DOHH2 (cell line): Measurements from ENCODE around the gene CHRND.

Experiments used
- H3F3A ChIP-seq: fragments of 200-600 bp; sonication (generic), shearing (Covaris generic); 2 replicates; pipeline ENCODE4 v1.6.0; 2016; ENCODE audit warnings: antibody characterized with exemption, mild to moderate bottlenecking; ENCODE audit not compliant: control insufficient read depth, insufficient read depth
- H3K27ac ChIP-seq: fragments of 200-600 bp; sonication (generic); 2 replicates; pipeline ENCODE4 v1.5.1; 2014; ENCODE audit warnings: low read depth, mild to moderate bottlenecking, low read length, moderate library complexity
- H3K27me3 ChIP-seq: fragments of 200-600 bp; sonication (generic); 2 replicates; pipeline ENCODE4 v1.6.1; 2014; ENCODE audit warnings: mild to moderate bottlenecking, low read length, mixed read lengths; ENCODE audit not compliant: control insufficient read depth
- H3K36me3 ChIP-seq: fragments of 200-600 bp; sonication (generic); 2 replicates; pipeline ENCODE4 v1.6.1; 2014; ENCODE audit warnings: mild to moderate bottlenecking, low read length, moderate library complexity, mixed read lengths; ENCODE audit not compliant: control insufficient read depth
- H3K4me1 ChIP-seq: fragments of 200-600 bp; sonication (generic); 2 replicates; pipeline ENCODE4 v1.6.1; 2014; ENCODE audit warnings: mild to moderate bottlenecking, low read length, mixed read lengths; ENCODE audit not compliant: control insufficient read depth
- H3K4me2 ChIP-seq: fragments of 200-600 bp; sonication (generic); 2 replicates; pipeline ENCODE4 v1.6.0; 2014; ENCODE audit warnings: mild to moderate bottlenecking, low read length, moderate library complexity
- H3K4me3 ChIP-seq: fragments of 200-600 bp; sonication (generic); 2 replicates; pipeline ENCODE4 v1.5.1; 2014; ENCODE audit warnings: mild to moderate bottlenecking, low read length, mixed read lengths
- H3K79me2 ChIP-seq: fragments of 200-600 bp; sonication (generic); 2 replicates; pipeline ENCODE4 v1.6.1; 2014; ENCODE audit warnings: mild to moderate bottlenecking, low read length, mixed read lengths; ENCODE audit not compliant: control insufficient read depth
- H3K9me2 ChIP-seq: fragments of 200-600 bp; sonication (generic); replicated peaks from 2 replicates; pipeline ENCODE4 v1.6.1; 2014; ENCODE audit warnings: mild to moderate bottlenecking, low read length, mixed read lengths; ENCODE audit not compliant: control insufficient read depth
- H3K9me3 ChIP-seq: fragments of 200-600 bp; sonication (generic); 2 replicates; pipeline ENCODE4 v1.6.1; 2014; ENCODE audit warnings: antibody characterized with exemption, low read length, mixed read lengths; ENCODE audit not compliant: control insufficient read depth, insufficient read depth
- H4K20me1 ChIP-seq: fragments of 200-600 bp; sonication (generic); 2 replicates; pipeline ENCODE4 v1.6.0; 2014; ENCODE audit warnings: low read depth, mild to moderate bottlenecking, antibody characterized with exemption, low read length, moderate library complexity; ENCODE audit not compliant: control insufficient read depth, insufficient read depth
- EZH2phosphoT487 ChIP-seq: fragments of 200-600 bp; sonication (generic); IDR thresholded peaks from 2 replicates; pipeline ENCODE4 v1.6.1; 2017; ENCODE audit warnings: borderline replicate concordance, mild to moderate bottlenecking, antibody characterized with exemption, low read length, moderate library complexity, mixed read lengths
- TF ChIP-seq, protein P1 (sequence below): fragments of 200-600 bp; sonication (generic); IDR thresholded peaks from one replicate; pipeline ENCODE4 v1.5.1; 2014; ENCODE audit warnings: antibody characterized with exemption, mild to moderate bottlenecking, low read depth, low read length; ENCODE audit not compliant: poor library complexity, severe bottlenecking

CHRND gene

DNA sequence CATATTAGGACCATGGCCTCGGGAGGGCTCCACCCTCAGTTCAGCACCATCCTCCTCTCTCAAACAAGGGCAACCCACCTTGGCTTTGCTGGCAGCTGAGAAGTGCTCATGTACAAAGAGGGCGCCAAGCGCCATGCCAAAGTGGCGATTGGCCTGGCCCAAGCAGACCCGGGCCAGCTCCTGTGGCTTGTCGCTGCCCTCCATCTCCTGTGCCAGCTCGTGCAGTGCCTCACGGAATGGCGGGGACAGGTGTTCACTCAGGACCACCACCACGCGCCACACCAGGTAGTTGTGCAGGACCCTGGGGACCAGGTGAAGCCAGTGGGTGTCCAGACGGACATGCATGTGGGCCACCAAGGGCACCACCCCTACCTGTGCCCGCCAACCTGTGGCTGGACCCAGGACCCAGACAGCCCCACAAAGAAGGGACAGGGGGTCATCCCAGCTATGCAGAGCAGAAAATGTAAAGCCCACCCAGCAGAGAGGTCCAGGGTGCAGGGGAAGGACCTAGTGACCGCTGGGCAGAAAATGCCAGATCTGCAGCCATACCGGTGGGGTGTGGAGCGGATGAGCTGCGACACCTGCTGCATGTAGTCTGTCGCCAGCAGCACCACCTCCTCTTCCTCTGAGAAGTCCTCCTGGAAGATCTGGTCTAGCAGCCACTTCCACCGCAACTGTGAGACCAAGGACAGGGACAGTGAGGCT lies 41.9 kb upstream of the CHRND start:
- Histone ChIP-seq H3K27me3 (no peaks in the 10 kb centered on the region), H4K20me1 (no peaks in the 10 kb centered on the region)

DNA sequence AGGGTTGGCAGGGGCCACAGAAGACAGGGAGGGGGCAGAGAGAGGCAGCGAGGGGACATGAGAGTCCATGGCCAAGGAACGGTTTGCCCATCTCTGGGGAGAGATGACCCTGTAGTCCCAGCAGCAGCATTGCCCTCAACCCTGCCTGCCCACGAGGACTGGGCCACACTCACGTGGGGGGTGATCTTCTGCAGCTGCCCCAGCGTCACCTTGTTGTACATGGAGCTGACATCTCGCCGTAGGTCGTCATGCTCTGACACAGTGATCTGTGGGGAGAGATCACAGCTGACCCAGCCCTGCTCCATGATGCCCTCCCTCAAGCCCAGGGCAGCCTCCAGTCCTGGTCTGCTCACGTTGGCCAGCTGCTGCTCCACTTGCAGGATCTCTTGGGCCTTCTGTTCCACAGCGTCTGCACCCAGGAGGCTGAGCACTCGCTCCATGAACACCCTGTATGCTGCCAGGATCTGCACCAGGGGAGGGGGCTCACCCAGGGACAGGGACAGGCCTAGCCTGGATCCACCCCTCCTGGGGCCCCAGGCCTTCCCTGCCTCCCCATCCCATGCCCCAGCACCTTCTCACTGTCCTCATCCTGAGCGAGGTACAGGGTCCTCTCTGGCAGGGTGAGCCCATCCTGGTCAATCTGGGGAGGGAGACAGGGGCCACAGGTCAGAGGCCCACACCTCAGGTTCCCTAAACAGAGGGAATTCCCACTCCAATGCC lies 41.2 kb upstream of the CHRND start:
- H3K27me3 ChIP-seq = no peaks in the 10 kb centered on the region
- H3F3A ChIP-seq = no peaks in the 10 kb centered on the region
- no peaks in the 10 kb centered on the region for H3K9me3 ChIP-seq
- H3K36me3 ChIP-seq = no peaks in the 10 kb centered on the region
- no peaks in the 10 kb centered on the region for H3K9me2 ChIP-seq
- H3K4me1 ChIP-seq = no peaks in the 10 kb centered on the region
- H4K20me1 ChIP-seq = no peaks in the 10 kb centered on the region
- no peak overlapping the region for H3K4me3 ChIP-seq
- H3K27ac ChIP-seq = no peak overlapping the region
- no peaks in the 10 kb centered on the region for H3K79me2 ChIP-seq
- TF ChIP-seq EZH2phosphoT487 = no peak
- TF ChIP-seq, protein P1, sequence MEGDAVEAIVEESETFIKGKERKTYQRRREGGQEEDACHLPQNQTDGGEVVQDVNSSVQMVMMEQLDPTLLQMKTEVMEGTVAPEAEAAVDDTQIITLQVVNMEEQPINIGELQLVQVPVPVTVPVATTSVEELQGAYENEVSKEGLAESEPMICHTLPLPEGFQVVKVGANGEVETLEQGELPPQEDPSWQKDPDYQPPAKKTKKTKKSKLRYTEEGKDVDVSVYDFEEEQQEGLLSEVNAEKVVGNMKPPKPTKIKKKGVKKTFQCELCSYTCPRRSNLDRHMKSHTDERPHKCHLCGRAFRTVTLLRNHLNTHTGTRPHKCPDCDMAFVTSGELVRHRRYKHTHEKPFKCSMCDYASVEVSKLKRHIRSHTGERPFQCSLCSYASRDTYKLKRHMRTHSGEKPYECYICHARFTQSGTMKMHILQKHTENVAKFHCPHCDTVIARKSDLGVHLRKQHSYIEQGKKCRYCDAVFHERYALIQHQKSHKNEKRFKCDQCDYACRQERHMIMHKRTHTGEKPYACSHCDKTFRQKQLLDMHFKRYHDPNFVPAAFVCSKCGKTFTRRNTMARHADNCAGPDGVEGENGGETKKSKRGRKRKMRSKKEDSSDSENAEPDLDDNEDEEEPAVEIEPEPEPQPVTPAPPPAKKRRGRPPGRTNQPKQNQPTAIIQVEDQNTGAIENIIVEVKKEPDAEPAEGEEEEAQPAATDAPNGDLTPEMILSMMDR = no peak
- H3K4me2 ChIP-seq = no peak overlapping the region

More for the DNA sequence above, 41.9 kb upstream of the CHRND start:
- H3K4me2 ChIP-seq = no peak overlapping the region
- no peak overlapping the region for H3K27ac ChIP-seq
- no peaks in the 10 kb centered on the region for H3K79me2 ChIP-seq
- no peaks in the 10 kb centered on the region for H3K4me1 ChIP-seq
- H3K9me2 ChIP-seq = no peaks in the 10 kb centered on the region
- no peaks in the 10 kb centered on the region for H3K36me3 ChIP-seq
- no peak overlapping the region for H3K4me3 ChIP-seq
- TF ChIP-seq EZH2phosphoT487 = no peak
- TF ChIP-seq, protein P1 = no peak
- no peaks in the 10 kb centered on the region for H3K9me3 ChIP-seq
- no peaks in the 10 kb centered on the region for H3F3A ChIP-seq

DNA sequence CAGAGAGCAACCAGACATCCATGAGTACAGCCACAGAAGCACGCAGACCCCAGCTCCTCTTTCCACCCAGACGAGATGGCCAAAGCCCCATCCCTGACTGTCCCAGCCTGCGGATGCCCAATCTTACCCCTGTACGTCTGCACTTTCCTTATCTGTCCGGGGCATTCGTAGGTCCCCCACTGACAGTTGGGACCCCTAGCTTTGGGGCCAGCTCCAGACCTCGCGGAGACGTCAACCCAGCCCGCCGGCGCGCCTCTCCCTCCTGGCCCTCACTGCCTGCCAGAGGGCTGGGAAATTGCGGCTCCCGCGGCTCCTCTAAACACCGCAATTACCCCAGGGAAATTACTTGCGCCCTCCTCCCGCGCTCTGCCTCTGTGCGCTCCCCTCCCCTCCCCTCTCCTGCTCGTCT lies 40.6 kb upstream of the CHRND start:
- no peaks in the 10 kb centered on the region for H3K36me3 ChIP-seq
- no peak overlapping the region for H3K27ac ChIP-seq
- no peaks in the 10 kb centered on the region for H4K20me1 ChIP-seq
- no peak overlapping the region for H3K4me2 ChIP-seq
- no peaks in the 10 kb centered on the region for H3K9me3 ChIP-seq
- no peaks in the 10 kb centered on the region for H3K79me2 ChIP-seq
- H3K4me1 ChIP-seq = no peaks in the 10 kb centered on the region
- H3K4me3 ChIP-seq = no peak overlapping the region
- H3F3A ChIP-seq = no peaks in the 10 kb centered on the region
- H3K9me2 ChIP-seq = no peaks in the 10 kb centered on the region
- no peak for TF ChIP-seq EZH2phosphoT487
- H3K27me3 ChIP-seq = no peaks in the 10 kb centered on the region
